Right lobe of liver (tissue), 6 donors: ENCODE measurements around the gene TUBA8. TPM values are rescaled to one million over a fixed set of nuclear protein-coding genes. Genes with fewer than 3 reads are reported as not detected.

ENCODE experiments used
- ATAC-seq, 4 donors: fragments of 200-7000 bp; cut with Tn5 transposase; one replicate each; pipeline ENCODE4 v1.9.1; 2020; ENCODE audit warnings: mild to moderate bottlenecking in 4 of 4, moderate library complexity in 4 of 4
- DNase-seq, 3 donors: peaks; one replicate each; pipeline ENCODE4 v3.0.0-alpha.2; 2020
- H3K27ac ChIP-seq, 3 donors: fragments of 200-600 bp; one replicate each; pipeline ENCODE4 v1.8.0; 2022
- H3K27me3 ChIP-seq, 2 donors: fragments of 200-600 bp; one replicate each; pipeline ENCODE4 v1.8.0; 2022
- H3K36me3 ChIP-seq, 4 donors: fragments of 200-600 bp; sonication (generic) in 1 of 4; one replicate each; pipeline versions ENCODE4 v1.5.1 to v1.8.0; 2017 to 2022; ENCODE audit warnings: control low read depth in 1 of 4
- H3K4me1 ChIP-seq, 4 donors: fragments of 200-600 bp; sonication (generic) in 1 of 4; one replicate each; pipeline versions ENCODE4 v1.5.1 to v1.8.0; 2017 to 2022; ENCODE audit warnings: control low read depth in 1 of 4
- H3K4me3 ChIP-seq, 3 donors: fragments of 200-600 bp; one replicate each; pipeline ENCODE4 v1.8.0; 2022
- H3K9me3 ChIP-seq, 4 donors: fragments of 200-600 bp; sonication (generic) in 1 of 4; one replicate each; pipeline versions ENCODE4 v1.5.1 to v1.8.0; 2017 to 2022; ENCODE audit warnings: control low read depth in 1 of 4
- CTCF ChIP-seq, 4 donors: fragments of 200-600 bp in 3 of 4; fragments of 450-650 bp in 1 of 4; IDR thresholded peaks; one replicate each; pipeline versions ENCODE4 v1.5.1 to v1.8.0; 2016 to 2022; ENCODE audit warnings: antibody characterized with exemption in 4 of 4, mild to moderate bottlenecking in 2 of 4
- POLR2A ChIP-seq: fragments of 450-650 bp; IDR thresholded peaks from one replicate; pipeline ENCODE4 v1.6.1; 2017; ENCODE audit warnings: antibody characterized with exemption, mild to moderate bottlenecking
- WGBS: methylation state at CpG from one replicate; pipeline ENCODE4 v1.1.6; 2018; ENCODE audit warnings: low coverage, low lambda C conversion rate; ENCODE audit not compliant: insufficient coverage; ENCODE audit errors: missing lambda C conversion rate; 5-methylcytosine and 5-hydroxymethylcytosine counted together
- intact Hi-C, 2 donors: fragments of 100-400 bp; cut with DNase I; formaldehyde crosslinking; loops; one replicate each; pipeline versions ENCODE4 v1.11.2 to v1.14.1; 2022
- total RNA-seq, 6 experiments: library from RNA; depleted of rRNA in 2 of 6; stranded (reverse); fragments of >200 nt in 2 of 6; fragmentation: NEBNext Ultra II Directional in 3 of 6; extraction: Animal tissue kit (Norgen Biotek cat#: 25700) in 3 of 6; gene quantifications; one replicate each; pipeline versions ENCODE4 v1.1.0 to v1.2.4, GENCODE V29; 2016 to 2023
- donor health status: DM: no; HTN: yes; CAD: no.
- donor health status: DM: no; HTN: no; CAD: no.
- donor health status: DM: no; HTN: no; CAD: no.
- donor health status: DM: no; HTN: yes; CAD: no.
- donor health status: DM: no; HTN: yes; CAD: no.

Gene TUBA8
- total RNA-seq, 6 experiments from 2014 or later = 0.58 to 4.8 (median 1.7) TPM

- Histone ChIP-seq H3K27ac (no peak overlapping the region), H3K4me3 (no peak overlapping the region), H3K9me3 (no peaks in the 10 kb centered on the region), H3K27me3 (no peaks in the 10 kb centered on the region), H3K4me1 (peaks cover 0 to 22% (median 2%) of the 10 kb centered on the region in 4 donors), H3K36me3 (no peaks in the 10 kb centered on the region)
- peak in 1 of 3 donors; percentile 39 for DNase-seq
- TF ChIP-seq CTCF (IDR thresholded peaks at IDR 0.05) (no peak), POLR2A (no peak)
- intact Hi-C loops = loop anchor here in 1 of 2 donors (5.0 kb wide), 1 partner anchor 73 kb away; no protein-coding TSS in a partner anchor
- ATAC-seq = no peak
- 60% methylated on average over 1 of the region's 9 CpGs for WGBS
Measured at GRCh38 chr22:18065256-18065655, 45.4 kb upstream of the TUBA8 start.

- Histone ChIP-seq H3K4me1 (peaks cover 0 to 15% (median 0%) of the 10 kb centered on the region in 4 donors), H3K36me3 (no peaks in the 10 kb centered on the region), H3K4me3 (no peak overlapping the region), H3K27ac (no peak overlapping the region), H3K9me3 (no peaks in the 10 kb centered on the region), H3K27me3 (no peaks in the 10 kb centered on the region)
- ATAC-seq (peak; percentile 51 to 69 (median 60)), DNase-seq (peak in 1 of 3 donors; percentile 48)
- intact Hi-C loops = loop anchor here in 1 of 2 donors (5.0 kb wide), 1 partner anchor 74 kb away; no protein-coding TSS in a partner anchor
- TF ChIP-seq CTCF (IDR thresholded peaks at IDR 0.05) = no peak
- no peak for TF ChIP-seq POLR2A
- WGBS = 32% methylated on average over 6 of the region's 12 CpGs
Measured at GRCh38 chr22:18066181-18066859, 44.3 kb upstream of the TUBA8 start.

GRCh38 chr22:18067121-18067520, 43.5 kb upstream of the TUBA8 start:
- Histone ChIP-seq H3K27me3 (no peaks in the 10 kb centered on the region), H3K9me3 (no peaks in the 10 kb centered on the region), H3K36me3 (no peaks in the 10 kb centered on the region), H3K4me1 (peaks cover 0 to 15% (median 3%) of the 10 kb centered on the region in 4 donors), H3K27ac (no peak overlapping the region), H3K4me3 (no peak overlapping the region)
- 89% methylated on average over 1 of the region's 3 CpGs for WGBS
- TF ChIP-seq CTCF (IDR thresholded peaks at IDR 0.05) (no peak), POLR2A (no peak)
- intact Hi-C loops = loop anchor here in 1 of 2 donors (5.0 kb wide), 1 partner anchor 75 kb away; no protein-coding TSS in a partner anchor
- ATAC-seq (no peak), DNase-seq (peak in 1 of 3 donors; percentile 12)

- TF ChIP-seq POLR2A = no peak
- no peak for TF ChIP-seq CTCF (IDR thresholded peaks at IDR 0.05)
Measured at GRCh38 chr22:18067548-18068341, 42.9 kb upstream of the TUBA8 start.

More at GRCh38 chr22:18067548-18068341, 42.9 kb upstream of the TUBA8 start:
- Histone ChIP-seq H3K4me1 (peaks cover 0 to 15% (median 3%) of the 10 kb centered on the region in 4 donors), H3K27me3 (no peaks in the 10 kb centered on the region), H3K27ac (peak overlapping the region in 1 of 3 donors; percentile 60), H3K9me3 (no peaks in the 10 kb centered on the region), H3K4me3 (no peak overlapping the region), H3K36me3 (no peaks in the 10 kb centered on the region)
- ATAC-seq (no peak), DNase-seq (peak in 1 of 3 donors; percentile 25)
- intact Hi-C loops = loop anchor here in 1 of 2 donors (5.0 kb wide), 1 partner anchor 75 kb away; no protein-coding TSS in a partner anchor
- WGBS = 72% methylated on average over 11 of the region's 14 CpGs
